Prostate gland (tissue), 2 donors: ENCODE data around the gene KRTAP5-3.

Source experiments
- POLR2AphosphoS5 ChIP-seq: sonication (generic); formaldehyde crosslinking; IDR thresholded peaks from one replicate; pipeline ENCODE4 v1.6.1; 2017; ENCODE audit warnings: antibody characterized with exemption
- TF ChIP-seq, protein P1 (sequence below), 4 experiments: fragments of 200-600 bp in 2 of 4; fragments of 450-650 bp in 2 of 4; sonication (generic) in 2 of 4; IDR thresholded peaks; 1 replicate in 3 of 4; 2 replicates in 1 of 4; pipeline ENCODE4 v1.5.1; 2016 to 2019; ENCODE audit warnings: antibody characterized with exemption in 4 of 4, mild to moderate bottlenecking in 2 of 4, moderate library complexity in 2 of 4

DNA sequence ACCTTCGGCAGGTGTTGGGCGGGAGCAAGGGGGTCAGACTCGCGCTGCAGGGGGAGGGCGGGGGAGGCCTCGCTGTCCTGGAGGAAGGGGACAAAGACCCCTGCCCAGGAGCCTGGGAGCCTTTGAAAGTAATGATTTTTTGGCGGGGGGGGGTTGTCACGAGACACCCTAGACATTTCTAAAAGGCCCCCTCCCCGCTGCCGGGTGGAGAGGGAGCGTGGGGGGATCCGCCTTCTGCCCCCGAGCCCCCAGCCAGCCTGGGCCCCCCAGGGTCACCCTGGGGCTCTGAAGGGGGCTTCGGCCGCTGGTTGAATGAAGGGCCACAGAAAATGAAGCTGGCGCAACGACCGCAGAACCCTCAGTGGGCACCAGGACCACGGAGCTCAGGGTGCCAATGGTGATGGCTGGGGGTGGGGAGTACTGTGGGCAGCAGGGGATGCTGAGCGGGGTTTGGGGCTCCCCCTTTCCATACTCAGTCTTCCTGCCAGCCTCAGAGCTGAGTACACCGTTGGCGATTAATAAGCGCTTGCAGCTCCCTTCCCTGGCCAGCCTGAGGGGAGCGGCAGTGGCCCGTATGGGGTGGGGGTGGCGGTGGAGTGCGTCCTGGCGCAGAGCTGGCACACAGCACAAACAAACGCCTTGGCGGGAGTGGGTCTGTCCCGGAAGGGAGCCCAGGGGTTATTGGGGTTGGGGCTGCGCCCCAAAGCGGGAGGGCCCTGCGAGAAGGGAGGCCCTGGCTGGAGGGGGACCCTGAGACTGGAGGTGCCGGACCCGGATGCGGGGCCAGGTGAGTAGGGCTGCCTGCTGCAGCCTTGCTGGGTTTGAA, 35.0 kb downstream of the KRTAP5-3 start:
- TF ChIP-seq POLR2AphosphoS5, result no peak
- TF ChIP-seq, protein P1, sequence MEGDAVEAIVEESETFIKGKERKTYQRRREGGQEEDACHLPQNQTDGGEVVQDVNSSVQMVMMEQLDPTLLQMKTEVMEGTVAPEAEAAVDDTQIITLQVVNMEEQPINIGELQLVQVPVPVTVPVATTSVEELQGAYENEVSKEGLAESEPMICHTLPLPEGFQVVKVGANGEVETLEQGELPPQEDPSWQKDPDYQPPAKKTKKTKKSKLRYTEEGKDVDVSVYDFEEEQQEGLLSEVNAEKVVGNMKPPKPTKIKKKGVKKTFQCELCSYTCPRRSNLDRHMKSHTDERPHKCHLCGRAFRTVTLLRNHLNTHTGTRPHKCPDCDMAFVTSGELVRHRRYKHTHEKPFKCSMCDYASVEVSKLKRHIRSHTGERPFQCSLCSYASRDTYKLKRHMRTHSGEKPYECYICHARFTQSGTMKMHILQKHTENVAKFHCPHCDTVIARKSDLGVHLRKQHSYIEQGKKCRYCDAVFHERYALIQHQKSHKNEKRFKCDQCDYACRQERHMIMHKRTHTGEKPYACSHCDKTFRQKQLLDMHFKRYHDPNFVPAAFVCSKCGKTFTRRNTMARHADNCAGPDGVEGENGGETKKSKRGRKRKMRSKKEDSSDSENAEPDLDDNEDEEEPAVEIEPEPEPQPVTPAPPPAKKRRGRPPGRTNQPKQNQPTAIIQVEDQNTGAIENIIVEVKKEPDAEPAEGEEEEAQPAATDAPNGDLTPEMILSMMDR (IDR thresholded peaks at IDR 0.05), result no peak
